Immature natural killer cell (primary cell): ENCODE measurements around the gene PVR. TPM values are rescaled to one million over a fixed set of nuclear protein-coding genes. Genes with fewer than 3 reads are reported as not detected.

Source experiments
- DNase-seq, 3 donors: peaks; one replicate each; pipeline ENCODE4 v3.0.0; 2022; ENCODE audit warnings: mixed read lengths in 1 of 3
- H3K27ac Mint-ChIP-seq, 6 donors: one replicate each; pipeline ENCODE4 v1.8.0; 2020; ENCODE audit warnings: mixed read lengths in 6 of 6, mild to moderate bottlenecking in 5 of 6, inconsistent platforms in 4 of 6, moderate library complexity in 3 of 6
- H3K27me3 Mint-ChIP-seq, 3 donors: one replicate each; pipeline ENCODE4 v1.8.0; 2020 to 2021; ENCODE audit warnings: low read depth in 3 of 3, mild to moderate bottlenecking in 3 of 3, mixed read lengths in 3 of 3, moderate library complexity in 3 of 3, inconsistent platforms in 1 of 3
- H3K36me3 Mint-ChIP-seq, 3 donors: one replicate each; pipeline ENCODE4 v1.8.0; 2020; ENCODE audit warnings: mixed read lengths in 3 of 3, inconsistent platforms in 2 of 3, mild to moderate bottlenecking in 2 of 3
- H3K4me1 Mint-ChIP-seq, 2 donors: one replicate each; pipeline ENCODE4 v1.8.0; 2020; ENCODE audit warnings: inconsistent platforms in 2 of 2, mild to moderate bottlenecking in 2 of 2, mixed read lengths in 2 of 2, moderate library complexity in 1 of 2
- H3K4me3 Mint-ChIP-seq, 5 donors: one replicate each; pipeline ENCODE4 v1.8.0; 2020; ENCODE audit warnings: mild to moderate bottlenecking in 5 of 5, mixed read lengths in 5 of 5, inconsistent platforms in 3 of 5, moderate library complexity in 3 of 5
- H3K9me3 Mint-ChIP-seq, 6 donors: one replicate each; pipeline ENCODE4 v1.8.0; 2020; ENCODE audit warnings: mild to moderate bottlenecking in 6 of 6, mixed read lengths in 6 of 6, inconsistent platforms in 4 of 6, moderate library complexity in 3 of 6
- polyA plus RNA-seq, 3 donors: library from polyadenylated mRNA; unstranded; fragments of 300-500 nt; fragmentation: Illumina TruSeq; gene quantifications; one replicate each; pipeline ENCODE4 v1.2.3, GENCODE V29; 2021

The PVR gene, protein sequence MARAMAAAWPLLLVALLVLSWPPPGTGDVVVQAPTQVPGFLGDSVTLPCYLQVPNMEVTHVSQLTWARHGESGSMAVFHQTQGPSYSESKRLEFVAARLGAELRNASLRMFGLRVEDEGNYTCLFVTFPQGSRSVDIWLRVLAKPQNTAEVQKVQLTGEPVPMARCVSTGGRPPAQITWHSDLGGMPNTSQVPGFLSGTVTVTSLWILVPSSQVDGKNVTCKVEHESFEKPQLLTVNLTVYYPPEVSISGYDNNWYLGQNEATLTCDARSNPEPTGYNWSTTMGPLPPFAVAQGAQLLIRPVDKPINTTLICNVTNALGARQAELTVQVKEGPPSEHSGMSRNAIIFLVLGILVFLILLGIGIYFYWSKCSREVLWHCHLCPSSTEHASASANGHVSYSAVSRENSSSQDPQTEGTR
- polyA plus RNA-seq, result 1 to 10 TPM in 2 of 3 donors, under 1 TPM in 1; 0.87 to 7.3 (median 2.2) TPM

DNA sequence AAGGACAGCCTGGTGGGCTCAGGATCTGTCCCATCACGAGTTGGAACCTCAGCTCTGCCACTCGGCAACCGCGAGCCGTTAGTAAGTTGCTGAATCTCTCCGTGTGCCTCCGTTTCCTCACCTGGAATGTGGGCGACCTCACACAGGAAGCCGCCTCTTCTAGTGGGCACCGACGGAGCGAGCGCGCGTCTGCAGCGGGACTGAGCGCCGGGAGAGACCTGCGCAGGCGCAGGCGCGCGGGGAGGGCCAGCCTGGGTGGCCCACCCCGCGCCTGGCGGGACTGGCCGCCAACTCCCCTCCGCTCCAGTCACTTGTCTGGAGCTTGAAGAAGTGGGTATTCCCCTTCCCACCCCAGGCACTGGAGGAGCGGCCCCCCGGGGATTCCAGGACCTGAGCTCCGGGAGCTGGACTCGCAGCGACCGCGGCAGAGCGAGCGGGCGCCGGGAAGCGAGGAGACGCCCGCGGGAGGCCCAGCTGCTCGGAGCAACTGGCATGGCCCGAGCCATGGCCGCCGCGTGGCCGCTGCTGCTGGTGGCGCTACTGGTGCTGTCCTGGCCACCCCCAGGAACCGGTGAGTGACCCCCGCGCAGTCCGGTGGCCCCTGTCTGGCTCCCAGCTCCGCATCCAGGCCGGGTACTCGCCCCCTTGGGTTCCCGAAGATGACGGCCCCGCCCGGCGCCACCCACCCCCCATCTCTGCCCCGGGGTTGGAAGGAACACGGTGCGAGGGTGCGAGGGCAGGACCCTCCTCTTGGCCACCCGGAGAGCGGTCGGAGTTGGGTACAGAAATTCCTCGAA is at the start of gene PVR:
Gene PVR, plus strand, starts transcription at position 306 of the 797 bp plus-strand sequence. Its CDS starts 187 bp downstream, at position 493.
- Mint-ChIP-seq H3K27me3 (peaks cover 4 to 14% (median 5%) of the 10 kb centered on the region in 3 donors), H3K27ac (peak within 1 kb of the TSS in 2 of 6 donors; percentile 40 to 50)
- peak; percentile 22 to 47 (median 35) for DNase-seq

DNA sequence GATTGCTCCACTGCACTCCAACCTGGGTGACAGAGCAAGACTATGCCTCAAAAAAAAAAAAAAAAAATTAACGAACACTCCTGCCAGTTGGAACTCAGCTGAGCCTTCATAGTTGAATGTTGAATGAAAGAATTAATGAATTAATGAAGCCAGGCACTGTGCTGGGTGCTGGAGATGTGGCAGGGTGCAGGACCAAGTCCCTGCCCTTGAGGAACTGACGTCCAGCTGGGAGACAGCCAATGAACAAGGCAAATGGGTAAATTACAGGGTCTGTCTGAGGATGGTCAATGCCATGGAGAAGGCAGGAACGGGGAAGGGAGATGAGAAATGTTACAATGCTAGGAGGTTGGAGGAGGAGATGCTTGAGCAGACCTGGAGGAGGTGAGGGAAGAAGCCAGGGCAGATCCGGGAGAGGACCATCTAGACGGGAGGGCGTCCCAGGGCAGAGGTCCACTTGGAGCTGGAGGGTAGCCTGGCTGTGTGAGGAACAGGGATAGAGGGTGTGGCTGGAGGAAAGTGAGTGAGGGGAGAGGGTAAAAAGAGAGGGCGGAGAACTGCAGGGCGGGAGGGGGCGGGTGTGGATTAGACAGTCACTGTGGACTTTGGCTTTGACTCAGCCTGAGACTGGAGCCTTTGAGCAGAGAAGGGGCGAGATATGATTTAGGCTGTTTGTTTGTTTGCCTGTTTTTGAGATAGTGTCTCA is 47.1 kb upstream of the PVR start:
- Mint-ChIP-seq H3K4me3 (no peak overlapping the region), H3K9me3 (no peaks in the 10 kb centered on the region)

More for the DNA sequence above, at the start of gene PVR:
- H3K36me3 Mint-ChIP-seq, result no peaks in the 10 kb centered on the region
- H3K4me1 Mint-ChIP-seq, result peaks cover 4 to 11% of the 10 kb centered on the region in 2 donors
- H3K4me3 Mint-ChIP-seq, result peak within 1 kb of the TSS; percentile 77 to 88 (median 83)
- H3K9me3 Mint-ChIP-seq, result no peaks in the 10 kb centered on the region

DNA sequence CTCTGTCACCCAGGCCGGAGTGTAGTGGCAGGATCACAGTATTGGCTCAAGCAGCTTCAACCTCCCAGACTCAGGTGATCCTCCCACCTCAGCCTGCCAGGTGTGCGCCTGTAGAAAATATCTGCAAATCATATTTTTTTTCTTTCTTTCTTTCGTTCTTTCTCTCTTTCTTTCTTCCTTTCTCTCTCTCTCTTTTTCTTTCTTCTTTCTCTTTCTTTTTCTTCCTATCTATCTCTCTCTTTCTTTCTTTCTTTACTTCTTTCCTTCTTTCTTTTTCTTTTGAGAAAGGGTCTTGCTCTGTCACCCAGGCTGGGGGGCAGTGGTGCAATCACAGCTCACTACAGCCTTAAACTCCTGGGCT is 46.6 kb upstream of the PVR start:
- Mint-ChIP-seq H3K27me3 (peaks cover 3 to 14% (median 7%) of the 10 kb centered on the region in 3 donors), H3K4me1 (no peaks in the 10 kb centered on the region), H3K36me3 (peaks cover 0 to 6% (median 0%) of the 10 kb centered on the region in 3 donors), H3K4me3 (no peak overlapping the region), H3K9me3 (no peaks in the 10 kb centered on the region), H3K27ac (no peak overlapping the region)
- DNase-seq, result no peak

More for the DNA sequence above, 47.1 kb upstream of the PVR start:
- DNase-seq, result no peak
- Mint-ChIP-seq H3K27ac (no peak overlapping the region), H3K27me3 (peaks cover 3 to 15% (median 7%) of the 10 kb centered on the region in 3 donors), H3K4me1 (no peaks in the 10 kb centered on the region), H3K36me3 (peaks cover 0 to 6% (median 0%) of the 10 kb centered on the region in 3 donors)

DNA sequence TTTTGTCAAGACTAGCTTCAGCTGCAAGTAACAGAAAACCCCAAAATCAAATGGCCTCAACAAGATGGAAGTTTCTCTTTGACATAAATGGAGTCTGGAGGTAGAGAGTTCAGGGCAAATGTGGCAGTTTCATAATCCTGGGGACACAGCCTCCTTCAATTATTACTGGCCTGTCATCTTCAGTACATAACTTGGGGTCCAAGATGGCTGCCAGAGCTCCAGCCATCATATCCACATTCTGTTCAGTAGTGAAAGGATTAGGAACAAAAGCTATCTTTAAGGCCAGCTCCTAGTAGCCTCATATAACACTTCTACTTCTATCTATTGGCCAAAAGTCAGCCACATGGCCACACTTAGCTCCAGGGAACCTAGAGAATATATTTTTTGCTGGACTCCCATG is 45.4 kb upstream of the PVR start:
- DNase-seq, result no peak
- Mint-ChIP-seq H3K4me1 (no peaks in the 10 kb centered on the region), H3K9me3 (peaks cover 0 to 3% (median 0%) of the 10 kb centered on the region in 6 donors), H3K36me3 (peaks cover 0 to 6% (median 0%) of the 10 kb centered on the region in 3 donors), H3K27me3 (peaks cover 3 to 18% (median 8%) of the 10 kb centered on the region in 3 donors), H3K4me3 (no peak overlapping the region), H3K27ac (no peak overlapping the region)

DNA sequence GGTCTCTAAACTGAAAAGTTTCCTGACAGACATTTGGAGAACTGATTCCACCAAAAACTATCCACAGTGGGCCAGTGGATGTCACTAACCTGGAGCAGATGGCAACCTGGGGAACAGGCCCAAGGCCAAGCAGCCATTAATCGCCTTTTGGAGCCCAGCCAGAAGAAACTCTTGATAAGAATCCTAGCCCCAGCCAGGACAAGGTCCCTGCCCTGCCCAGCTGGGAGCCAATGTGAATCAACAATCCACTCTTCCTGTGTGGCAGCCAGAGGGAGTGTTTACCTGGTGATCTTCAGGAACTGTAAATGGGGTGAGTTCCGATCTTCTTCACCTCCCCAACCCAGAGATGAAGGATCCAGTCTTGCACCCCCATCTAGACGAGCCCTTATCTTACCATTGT is 44.8 kb upstream of the PVR start:
- Mint-ChIP-seq H3K9me3 (peaks cover 0 to 3% (median 0%) of the 10 kb centered on the region in 6 donors), H3K27ac (no peak overlapping the region), H3K4me3 (no peak overlapping the region), H3K36me3 (peaks cover 0 to 6% (median 0%) of the 10 kb centered on the region in 3 donors), H3K4me1 (no peaks in the 10 kb centered on the region), H3K27me3 (peaks cover 3 to 18% (median 11%) of the 10 kb centered on the region in 3 donors)
- no peak for DNase-seq

DNA sequence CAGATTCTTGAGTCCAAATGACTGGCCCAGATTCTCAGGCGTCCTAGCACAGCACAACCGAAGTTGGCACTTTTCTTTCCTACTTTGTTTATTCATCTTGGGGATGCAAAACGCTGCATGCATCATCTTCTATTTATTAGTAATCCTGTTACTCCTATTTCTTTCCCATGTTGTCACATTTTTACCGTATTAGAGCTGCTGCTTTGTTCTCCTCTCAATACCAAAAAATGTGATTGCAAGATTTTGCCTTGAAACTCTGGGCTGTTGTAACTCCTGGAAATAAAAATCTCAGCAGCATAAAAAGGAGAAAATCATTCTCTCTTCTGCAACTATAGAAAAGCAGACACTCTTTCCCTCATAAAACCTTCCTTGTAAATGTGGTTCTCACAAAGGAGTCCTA is 43.2 kb upstream of the PVR start:
- no peak overlapping the region for H3K27ac Mint-ChIP-seq
- H3K27me3 Mint-ChIP-seq, result peaks cover 3 to 14% (median 10%) of the 10 kb centered on the region in 3 donors
- no peak overlapping the region for H3K4me3 Mint-ChIP-seq
- peaks cover 0 to 3% (median 0%) of the 10 kb centered on the region in 6 donors for H3K9me3 Mint-ChIP-seq
- DNase-seq, result no peak
- H3K36me3 Mint-ChIP-seq, result peaks cover 0 to 6% (median 0%) of the 10 kb centered on the region in 3 donors
- H3K4me1 Mint-ChIP-seq, result peaks cover 2 to 3% of the 10 kb centered on the region in 2 donors

DNA sequence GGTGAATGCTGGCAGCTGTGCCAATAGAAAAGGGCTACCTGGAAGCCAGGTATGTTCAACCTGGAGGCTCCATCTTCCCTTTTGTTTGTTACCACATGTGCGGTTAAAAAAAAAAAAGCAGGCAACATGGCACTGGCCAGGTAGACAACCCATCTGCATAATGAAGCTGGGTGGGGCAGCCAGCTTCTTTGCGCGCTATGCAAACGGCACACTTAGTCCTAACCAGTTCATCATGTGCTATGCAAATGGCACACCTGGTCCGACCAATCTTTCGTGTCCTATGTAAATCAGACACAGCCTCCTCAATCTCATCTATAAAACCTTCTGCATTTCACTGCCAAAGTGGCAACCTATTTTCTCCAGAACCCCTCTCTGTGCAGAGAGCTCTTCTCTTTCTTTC is 41.6 kb upstream of the PVR start:
- H3K9me3 Mint-ChIP-seq, result peaks cover 0 to 3% (median 0%) of the 10 kb centered on the region in 6 donors
- H3K4me3 Mint-ChIP-seq, result no peak overlapping the region
- peaks cover 5 to 16% (median 7%) of the 10 kb centered on the region in 3 donors for H3K27me3 Mint-ChIP-seq
- peaks cover 19% of the 10 kb centered on the region in 2 donors for H3K4me1 Mint-ChIP-seq
- DNase-seq, result no peak
- H3K27ac Mint-ChIP-seq, result peak overlapping the region in 1 of 6 donors; percentile 4
- peaks cover 0 to 3% (median 3%) of the 10 kb centered on the region in 3 donors for H3K36me3 Mint-ChIP-seq

DNA sequence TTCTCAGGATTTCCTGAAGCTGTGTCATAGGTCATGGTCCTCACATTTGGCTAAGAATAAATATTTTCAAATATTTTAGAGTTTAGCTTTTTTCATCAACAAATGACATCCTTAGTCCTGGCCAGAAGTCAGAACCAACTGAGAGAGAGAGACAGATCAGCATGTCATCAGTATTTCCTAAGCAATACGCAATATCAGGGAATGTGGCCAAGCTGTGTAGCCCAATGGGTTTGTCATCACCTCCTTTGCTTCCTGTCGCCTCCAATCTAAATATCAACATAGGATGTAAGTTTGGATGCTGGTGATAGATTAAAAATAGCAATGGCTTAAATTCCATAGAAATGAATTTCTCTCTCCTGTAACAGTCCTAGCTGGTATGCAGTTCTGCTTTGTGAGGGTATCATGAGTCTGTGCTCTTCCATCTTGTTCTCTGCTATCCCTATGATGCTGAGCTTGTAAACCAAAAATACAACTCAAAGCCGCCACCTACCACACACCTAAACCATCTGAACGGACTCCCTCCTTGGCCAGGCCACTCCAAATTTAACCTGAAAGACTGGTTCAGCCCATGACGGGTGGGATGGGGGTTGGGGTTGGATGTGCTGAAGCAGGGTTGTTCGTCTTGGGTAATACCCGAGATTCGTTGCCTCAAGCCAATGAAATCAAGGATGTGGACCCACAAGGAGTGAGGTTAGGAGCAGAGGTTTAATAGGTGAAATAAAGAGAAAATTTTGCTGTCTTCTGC is 40.3 kb upstream of the PVR start:
- H3K4me1 Mint-ChIP-seq, result peaks cover 31 to 32% of the 10 kb centered on the region in 2 donors
- H3K27me3 Mint-ChIP-seq, result peaks cover 3 to 12% (median 6%) of the 10 kb centered on the region in 3 donors
- no peak for DNase-seq
- H3K4me3 Mint-ChIP-seq, result no peak overlapping the region
- H3K27ac Mint-ChIP-seq, result peak overlapping the region in 1 of 6 donors; percentile 25
- peaks cover 0 to 5% (median 0%) of the 10 kb centered on the region in 6 donors for H3K9me3 Mint-ChIP-seq
- peaks cover 0 to 3% (median 0%) of the 10 kb centered on the region in 3 donors for H3K36me3 Mint-ChIP-seq

DNA sequence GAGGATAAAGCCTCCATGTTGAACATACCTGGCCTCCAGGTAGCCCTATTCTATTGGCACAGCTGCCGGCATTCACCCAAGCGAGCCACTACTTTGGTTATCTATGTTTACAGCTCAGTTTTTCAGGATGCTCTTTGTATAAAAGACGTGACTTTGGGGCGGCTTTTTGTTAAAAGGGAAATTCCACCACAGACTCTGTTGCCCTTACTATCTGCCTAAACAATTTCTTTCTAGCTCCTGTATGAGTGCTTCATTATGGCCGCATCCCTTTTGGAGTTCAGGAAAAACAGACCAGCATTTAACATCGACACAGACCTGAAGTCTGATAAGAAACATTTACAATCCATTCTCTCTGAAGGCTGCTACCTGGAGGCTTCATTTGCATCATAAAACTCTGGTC is 39.5 kb upstream of the PVR start:
- Mint-ChIP-seq H3K4me1 (peaks cover 39 to 40% of the 10 kb centered on the region in 2 donors), H3K9me3 (peaks cover 0 to 5% (median 0%) of the 10 kb centered on the region in 6 donors), H3K27me3 (peaks cover 4 to 12% (median 4%) of the 10 kb centered on the region in 3 donors), H3K4me3 (no peak overlapping the region), H3K27ac (peak overlapping the region in 1 of 6 donors; percentile 23), H3K36me3 (peaks cover 0 to 3% (median 0%) of the 10 kb centered on the region in 3 donors)
- DNase-seq, result no peak

DNA sequence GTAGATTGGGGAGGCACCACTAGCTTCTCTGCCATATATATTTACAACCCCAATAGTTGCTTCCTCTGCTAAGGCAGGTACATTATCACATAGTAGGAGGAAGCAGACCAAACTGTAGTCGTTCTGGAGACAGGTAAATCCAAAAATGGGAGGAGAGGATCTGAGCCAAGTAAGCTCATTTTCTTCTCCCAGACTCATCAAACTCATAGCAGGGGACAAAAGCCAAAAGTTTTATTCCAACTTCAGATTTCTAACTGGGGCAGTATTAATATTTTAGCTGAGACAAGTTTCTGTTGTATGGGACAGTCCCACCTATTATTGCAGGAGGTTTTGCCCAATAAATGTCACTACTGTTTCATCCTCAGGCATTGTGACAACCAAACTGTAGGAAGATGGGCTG is 38.2 kb upstream of the PVR start:
- DNase-seq, result no peak
- Mint-ChIP-seq H3K27ac (peak overlapping the region in 3 of 6 donors; percentile 34 to 71 (median 53)), H3K36me3 (peaks cover 0 to 3% (median 0%) of the 10 kb centered on the region in 3 donors), H3K4me3 (no peak overlapping the region), H3K4me1 (peaks cover 43 to 44% of the 10 kb centered on the region in 2 donors), H3K9me3 (peaks cover 0 to 5% (median 0%) of the 10 kb centered on the region in 6 donors), H3K27me3 (peaks cover 3 to 8% (median 4%) of the 10 kb centered on the region in 3 donors)

DNA sequence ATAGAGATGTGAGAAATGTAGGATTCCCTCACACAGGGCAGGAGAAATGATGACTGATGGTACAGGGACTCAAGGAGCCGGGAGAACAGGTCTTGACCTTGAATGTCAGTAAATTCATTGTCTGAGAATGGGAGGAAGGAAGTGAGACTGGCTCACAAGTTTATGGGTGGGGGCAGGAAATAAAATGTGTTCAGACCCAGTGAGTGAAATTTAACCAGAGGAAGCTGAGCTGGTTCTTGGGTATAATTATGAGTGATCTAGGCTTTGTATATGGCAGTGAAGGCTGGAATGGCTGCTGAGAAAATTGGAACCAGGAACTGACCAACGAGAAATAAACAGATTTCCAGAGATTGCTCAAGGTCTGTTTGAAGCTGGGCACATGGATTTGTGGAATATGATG is 36.7 kb upstream of the PVR start:
- DNase-seq, result peak; percentile 9 to 16 (median 10)
- Mint-ChIP-seq H3K36me3 (peaks cover 0 to 3% (median 0%) of the 10 kb centered on the region in 3 donors), H3K27ac (peak overlapping the region; percentile 5 to 93 (median 68)), H3K4me1 (peaks cover 43 to 44% of the 10 kb centered on the region in 2 donors), H3K9me3 (peaks cover 0 to 5% (median 0%) of the 10 kb centered on the region in 6 donors), H3K4me3 (peak overlapping the region; percentile 70 to 85 (median 82)), H3K27me3 (peaks cover 3 to 8% (median 4%) of the 10 kb centered on the region in 3 donors)

DNA sequence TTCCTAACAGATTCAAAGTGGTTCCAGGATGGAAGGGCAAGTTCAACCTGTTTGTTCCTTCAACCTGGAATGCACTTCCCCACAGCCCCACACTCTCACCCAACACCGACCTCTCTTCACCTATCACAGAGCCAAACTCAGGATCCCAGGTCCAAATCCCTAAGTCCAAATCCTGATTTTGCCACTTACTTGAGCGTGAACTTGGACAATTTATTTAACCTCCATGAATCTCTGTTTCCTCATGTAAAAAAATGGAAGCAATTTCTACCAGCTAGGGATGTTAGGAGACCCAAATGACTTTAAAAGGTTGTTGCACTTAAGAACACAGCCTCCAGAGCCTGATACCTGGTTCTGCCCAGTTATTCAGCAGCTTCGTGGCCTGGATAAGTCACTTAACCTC is 35.8 kb upstream of the PVR start:
- H3K27me3 Mint-ChIP-seq, result peaks cover 3 to 5% (median 4%) of the 10 kb centered on the region in 3 donors
- peak overlapping the region in 4 of 5 donors; percentile 40 to 85 (median 75) for H3K4me3 Mint-ChIP-seq
- DNase-seq, result no peak
- H3K27ac Mint-ChIP-seq, result peak overlapping the region in 5 of 6 donors; percentile 51 to 91 (median 67)
- peaks cover 43 to 44% of the 10 kb centered on the region in 2 donors for H3K4me1 Mint-ChIP-seq
- peaks cover 0 to 3% (median 0%) of the 10 kb centered on the region in 3 donors for H3K36me3 Mint-ChIP-seq
- H3K9me3 Mint-ChIP-seq, result peaks cover 0 to 3% (median 0%) of the 10 kb centered on the region in 6 donors
